Endothelial cell of umbilical vein (primary cell): ENCODE data around the gene USP34. TPM values are rescaled to one million over a fixed set of nuclear protein-coding genes. Genes with fewer than 3 reads are reported as not detected.

Source experiments
- BruUV-seq: library from RNA; stranded (reverse); fragments of 400-500 nt; replicated peaks from 2 replicates; lab custom pipeline; 2021; lab: Mats Ljungman, UMichigan
- CTCF ChIA-PET: fragments of 300-600, 350-600 bp; sonication (Branson Sonifier 250); formaldehyde crosslinking; loops from one replicate; lab custom pipeline; 2021; ENCODE audit warnings: antibody characterized with exemption, inconsistent platforms; lab: Charles Lee
- POLR2A ChIA-PET: fragments of 300-600, 350-600 bp; sonication (Branson Sonifier 250); formaldehyde crosslinking; loops from one replicate; lab custom pipeline; 2021; ENCODE audit warnings: antibody characterized with exemption, inconsistent platforms; lab: Charles Lee
- DNase-seq: peaks from one replicate; pipeline ENCODE4 v3.0.0-alpha.2; 2011; ENCODE audit warnings: low read depth, low spot score
- FAIRE-seq: peaks from 2 replicates; lab custom pipeline; 2011; peaks lifted over from hg19 to GRCh38; lab: Jason Lieb, UNC
- H2AFZ ChIP-seq: 2 replicates; pipeline ENCODE4 v1.6.0; 2012; ENCODE audit warnings: low read depth, low read length, control low read depth, inconsistent platforms
- H3K27ac ChIP-seq: 2 replicates; pipeline ENCODE4 v1.5.1; 2011; ENCODE audit warnings: low read depth, mild to moderate bottlenecking, control low read depth, low read length, moderate library complexity; ENCODE audit not compliant: insufficient read depth
- H3K27me3 ChIP-seq, 2 experiments: 2 replicates each; pipeline versions ENCODE4 v1.6.0 to v1.6.1; 2011; ENCODE audit warnings: low read length in 2 of 2, mixed read lengths in 1 of 2; ENCODE audit not compliant: control insufficient read depth in 2 of 2, insufficient read depth in 2 of 2
- H3K36me3 ChIP-seq, 2 experiments: 2 replicates in 1 of 2; 3 replicates in 1 of 2; pipeline ENCODE4 v1.5.1; 2011; ENCODE audit warnings: low read length in 2 of 2, mild to moderate bottlenecking in 1 of 2, moderate library complexity in 1 of 2; ENCODE audit not compliant: control insufficient read depth in 2 of 2, insufficient read depth in 2 of 2; ENCODE audit errors: extremely low read depth in 1 of 2
- H3K4me1 ChIP-seq: 3 replicates; pipeline ENCODE4 v1.5.1; 2011; ENCODE audit warnings: mild to moderate bottlenecking, low read length; ENCODE audit not compliant: control insufficient read depth, insufficient read depth; ENCODE audit errors: extremely low read depth
- H3K4me2 ChIP-seq: 2 replicates; pipeline ENCODE4 v1.6.1; 2011; ENCODE audit warnings: low read length, control low read depth, mixed read lengths; ENCODE audit not compliant: insufficient read depth
- H3K4me3 ChIP-seq, 3 experiments: fragments of 200-600 bp in 1 of 3; sonication (generic), shearing (Covaris generic) in 1 of 3; replicated peaks in 1 of 3; 2 replicates each; pipeline ENCODE4 v1.5.1; 2011 to 2016; ENCODE audit warnings: control low read depth in 3 of 3, low read length in 3 of 3, mild to moderate bottlenecking in 2 of 3, inconsistent platforms in 1 of 3, low read depth in 1 of 3, moderate library complexity in 1 of 3; ENCODE audit not compliant: insufficient read depth in 1 of 3
- H3K79me2 ChIP-seq: 2 replicates; pipeline ENCODE4 v1.6.0; 2012; ENCODE audit warnings: low read length, inconsistent platforms; ENCODE audit not compliant: control insufficient read depth, insufficient read depth
- H3K9ac ChIP-seq: replicated peaks from 2 replicates; pipeline ENCODE3; 2011; ENCODE audit warnings: low read length, control low read depth; ENCODE audit not compliant: insufficient read depth; ENCODE audit errors: extremely low read depth
- H3K9me1 ChIP-seq: replicated peaks from 3 replicates; pipeline ENCODE4 v1.6.0; 2011; ENCODE audit warnings: mild to moderate bottlenecking, low read length; ENCODE audit not compliant: control insufficient read depth, insufficient read depth; ENCODE audit errors: extremely low read depth
- H3K9me3 ChIP-seq: replicated peaks from 2 replicates; pipeline ENCODE4 v1.5.1; 2012; ENCODE audit warnings: low read length, inconsistent platforms; ENCODE audit not compliant: control insufficient read depth, insufficient read depth
- H4K20me1 ChIP-seq: replicated peaks from 2 replicates; pipeline ENCODE3; 2011; ENCODE audit warnings: mild to moderate bottlenecking, low read length; ENCODE audit not compliant: control insufficient read depth, insufficient read depth; ENCODE audit errors: extremely low read depth
- CTCF ChIP-seq, 2 donors: IDR thresholded peaks; 1 replicate in 1 of 2; 2 replicates in 1 of 2; pipeline ENCODE4 v1.5.1; 2011; ENCODE audit warnings: low read length in 2 of 2, mild to moderate bottlenecking in 2 of 2, moderate library complexity in 2 of 2, control low read depth in 1 of 2, inconsistent platforms in 1 of 2, low read depth in 1 of 2; ENCODE audit not compliant: insufficient read depth in 1 of 2; ENCODE audit errors: extremely low read depth in 1 of 2
- EZH2 ChIP-seq: IDR thresholded peaks from 2 replicates; pipeline ENCODE4 v1.6.1; 2012; ENCODE audit warnings: borderline replicate concordance, low read depth, mild to moderate bottlenecking, moderate library complexity, low read length, inconsistent platforms; ENCODE audit not compliant: severe bottlenecking
- FOS ChIP-seq: IDR thresholded peaks from 2 replicates; pipeline ENCODE4 v1.6.1; 2011; ENCODE audit warnings: mild to moderate bottlenecking, low read length, moderate library complexity, borderline replicate concordance; ENCODE audit not compliant: insufficient read depth
- GATA2 ChIP-seq: IDR thresholded peaks from 2 replicates; pipeline ENCODE4 v1.7.0; 2011; ENCODE audit warnings: low read depth, mild to moderate bottlenecking, moderate library complexity, mixed read lengths, low read length; ENCODE audit not compliant: insufficient read length, insufficient read depth
- JUN ChIP-seq: IDR thresholded peaks from 2 replicates; pipeline ENCODE4 v1.6.1; 2011; ENCODE audit warnings: borderline replicate concordance, low read depth; ENCODE audit not compliant: insufficient read length, insufficient read depth
- MAX ChIP-seq: IDR thresholded peaks from 2 replicates; pipeline ENCODE4 v1.6.1; 2011; ENCODE audit not compliant: insufficient read depth, insufficient read length
- MYC ChIP-seq: IDR thresholded peaks from one replicate; pipeline ENCODE4 v1.6.1; 2011; ENCODE audit warnings: mild to moderate bottlenecking, low read depth, low read length
- POLR2A ChIP-seq: IDR thresholded peaks from 2 replicates; pipeline ENCODE4 v1.6.1; 2012; ENCODE audit warnings: low read depth, mild to moderate bottlenecking, control low read depth, low read length
- POLR2AphosphoS5 ChIP-seq: IDR thresholded peaks from 2 replicates; pipeline ENCODE4 v1.6.1; 2012; ENCODE audit warnings: low read depth, mild to moderate bottlenecking, control low read depth, low read length, moderate library complexity; ENCODE audit not compliant: insufficient read depth
- dilution Hi-C: fragments of 300-500 bp; cut with MboI; formaldehyde crosslinking; loops from one replicate; pipeline ENCODE4 v1.15.0; 2019; ENCODE audit warnings: low sequenced_read_pairs; ENCODE audit not compliant: extremely low pct_ligation_motif_present
- intact Hi-C: fragments of 100-400 bp; cut with micrococcal nuclease; formaldehyde crosslinking; loops from one replicate; pipeline ENCODE4 v1.10.0; 2022
- polyA plus RNA-seq, 4 experiments: library from polyadenylated mRNA; depleted of rRNA in 3 of 4; stranded (reverse) in 3 of 4; unstranded in 1 of 4; fragments of >200 nt; gene quantifications; 2 replicates each; pipeline versions ENCODE4 v1.2.1 to v1.2.3, GENCODE V29; 2011 to 2012; ENCODE audit warnings: missing spikeins in 1 of 4
- total RNA-seq: library from RNA; stranded (reverse); gene quantifications from 2 replicates; pipeline ENCODE4 v1.2.3, GENCODE V29; 2021

The USP34 gene
- total and polyA plus RNA-seq, 2 donors (not counting 3 experiments of a cell fraction or from before 2014, with no cell fraction given), result 46.3 to 96.9 TPM

- Histone ChIP-seq H3K9ac (no peak overlapping the region), H4K20me1 (no peaks in the 10 kb centered on the region), H3K4me1 (peaks cover 25% of the 10 kb centered on the region), H3K79me2 (peaks cover 21% of the 10 kb centered on the region), H3K9me3 (no peaks in the 10 kb centered on the region), H3K27ac (no peak overlapping the region), H2AFZ (no peak overlapping the region), H3K9me1 (no peaks in the 10 kb centered on the region), H3K27me3 (no peaks in the 10 kb centered on the region), H3K4me3 (no peak overlapping the region), H3K36me3 (peaks cover 22 to 23% of the 10 kb centered on the region in 2 experiments), H3K4me2 (no peak overlapping the region)
- ChIA-PET POLR2A (no interaction called here), CTCF (interaction anchor here (2.1 kb wide), 1 partner anchor 47 kb away, joined by 6 read pairs; no protein-coding TSS in a partner anchor)
- FAIRE-seq (no peak), DNase-seq (no peak)
- no peak for TF ChIP-seq EZH2
- TF ChIP-seq FOS, result no peak
- dilution Hi-C loops (no loop called here), intact Hi-C loops (no loop called here)
- no TSS peak for BruUV-seq
These were observed 288.9 kb downstream of the USP34 start for GRCh38 chr2:61182059-61182383.

GRCh38 chr2:61181382-61182058, 289.4 kb downstream of the USP34 start:
- BruUV-seq, result no TSS peak
- FAIRE-seq, result no peak
- Histone ChIP-seq H3K4me2 (no peak overlapping the region), H3K27me3 (no peaks in the 10 kb centered on the region), H3K36me3 (peaks cover 20 to 23% of the 10 kb centered on the region in 2 experiments), H3K79me2 (peaks cover 21% of the 10 kb centered on the region), H3K9me1 (no peaks in the 10 kb centered on the region), H3K27ac (no peak overlapping the region), H3K4me1 (peaks cover 27% of the 10 kb centered on the region), H4K20me1 (no peaks in the 10 kb centered on the region), H3K9me3 (no peaks in the 10 kb centered on the region), H3K9ac (no peak overlapping the region), H3K4me3 (no peak overlapping the region), H2AFZ (no peak overlapping the region)
- TF ChIP-seq EZH2, result no peak
- TF ChIP-seq MYC, result no peak
- no peak for TF ChIP-seq CTCF (IDR thresholded peaks at IDR 0.05; ENCODE audit: extremely low read depth in 1 of 2, insufficient read depth in 1 of 2, low read depth in 1 of 2, low read length in 2 of 2)
- no peak for TF ChIP-seq MAX
- no peak for TF ChIP-seq GATA2
- TF ChIP-seq POLR2A, result no peak
- TF ChIP-seq JUN, result no peak
- no peak for TF ChIP-seq FOS
- TF ChIP-seq POLR2AphosphoS5, result no peak
- intact Hi-C loops (no loop called here), dilution Hi-C loops (no loop called here)
- DNase-seq, result no peak
- CTCF ChIA-PET, result interaction anchor here (2.1 kb wide), 1 partner anchor 46 kb away, joined by 6 read pairs; no protein-coding TSS in a partner anchor
- POLR2A ChIA-PET, result no interaction called here
